HG03060 (cell line): ENCODE data around the gene LSS.
"Not testable (repeated sequence)": the region's sequence is repeated elsewhere in the genome, so short reads cannot be mapped to it uniquely, and the experiment has no call there.

Experiments
- ATAC-seq: cut with Tn5 transposase; IDR thresholded peaks from one replicate; pipeline ENCODE4 v1.9.1; 2021; ENCODE audit warnings: low read depth, moderate number of reproducible peaks; ENCODE audit not compliant: unreplicated experiment

Gene LSS

DNA sequence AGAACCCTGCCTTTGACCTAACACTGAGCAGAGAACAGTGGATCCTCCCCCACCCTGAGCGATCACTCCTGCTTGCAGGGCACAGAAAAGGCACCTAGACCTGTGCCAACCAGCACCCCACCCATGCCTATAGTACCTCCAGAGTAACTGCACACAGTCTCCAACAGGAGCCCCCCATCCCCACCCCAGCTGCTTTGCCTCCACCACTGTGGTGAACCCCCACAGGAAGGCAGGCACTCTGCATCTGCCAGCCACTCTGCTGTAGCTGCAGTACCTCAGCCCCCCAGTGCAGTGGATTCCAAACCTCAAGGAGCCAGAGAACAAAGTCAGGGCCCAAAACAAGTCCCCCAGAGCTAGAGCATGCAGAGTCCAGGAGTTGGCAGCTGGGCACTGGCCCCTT lies 55.0 kb downstream of the LSS start:
- no peak for ATAC-seq

DNA sequence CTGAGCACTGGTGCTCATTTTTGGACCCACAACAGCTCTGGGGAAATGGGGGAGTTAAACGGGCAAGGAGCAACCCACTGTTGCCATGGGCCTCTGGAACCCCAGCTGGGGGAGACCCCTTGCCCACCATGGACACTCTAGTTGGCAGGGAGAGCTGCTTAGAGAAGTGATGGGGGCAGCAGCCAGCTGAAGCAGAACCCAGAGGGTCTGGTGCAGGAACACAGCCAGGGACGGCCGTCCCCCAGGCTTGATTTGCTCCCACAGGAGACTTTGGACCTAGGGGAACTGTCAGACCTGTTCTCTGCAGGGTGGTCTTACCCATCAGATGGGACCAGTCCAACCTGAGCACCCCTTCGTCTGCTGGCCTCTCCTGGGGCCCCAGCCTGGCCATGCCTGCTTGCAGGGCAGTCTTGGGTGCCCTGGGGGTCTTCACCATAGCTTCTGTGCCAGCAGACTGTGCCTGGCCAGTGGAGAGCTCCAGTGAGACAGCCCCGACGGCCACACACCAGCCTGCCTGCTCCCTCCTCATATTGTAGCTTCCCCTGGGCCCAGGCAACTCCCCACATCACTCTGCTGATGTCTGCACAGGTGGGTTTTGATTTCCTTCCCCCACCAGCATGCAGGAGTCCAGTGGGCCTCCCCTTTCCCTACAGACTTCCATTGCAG lies 55.6 kb downstream of the LSS start:
- ATAC-seq: no peak

GRCh38 chr21:46171996-46172862 lies 56.3 kb downstream of the LSS start:
- no peak for ATAC-seq

GRCh38 chr21:46171585-46171984 lies 57.0 kb downstream of the LSS start:
- no peak for ATAC-seq

DNA sequence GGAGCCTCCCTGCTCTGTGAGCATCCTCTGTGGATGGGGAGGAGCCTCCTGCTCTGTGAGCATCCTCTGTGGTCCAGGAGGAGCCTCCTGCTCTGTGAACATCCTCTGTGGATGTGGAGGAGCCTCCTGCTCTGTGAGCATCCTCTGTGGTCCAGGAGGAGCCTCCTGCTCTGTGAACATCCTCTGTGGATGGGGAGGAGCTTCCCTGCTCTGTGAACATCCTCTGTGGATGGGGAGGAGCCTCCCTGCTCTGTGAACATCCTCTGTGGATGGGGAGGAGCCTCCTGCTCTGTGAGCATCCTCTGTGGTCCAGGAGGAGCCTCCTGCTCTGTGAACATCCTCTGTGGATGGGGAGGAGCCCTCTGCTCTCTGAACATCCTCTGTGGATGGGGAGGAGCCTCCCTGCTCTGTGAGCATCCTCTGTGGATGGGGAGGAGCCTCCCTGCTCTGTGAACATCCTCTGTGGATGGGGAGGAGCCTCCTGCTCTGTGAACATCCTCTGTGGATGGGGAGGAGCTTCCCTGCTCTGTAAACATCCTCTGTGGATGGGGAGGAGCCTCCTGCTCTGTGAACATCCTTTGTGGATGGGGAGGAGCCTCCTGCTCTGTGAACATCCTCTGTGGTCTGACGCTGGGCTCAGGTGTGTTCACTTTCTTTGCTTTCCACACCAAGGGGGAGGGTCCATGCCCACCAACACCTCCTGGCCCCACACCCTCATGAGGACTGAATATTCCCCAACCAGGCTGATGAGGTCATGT lies 58.0 kb downstream of the LSS start:
- not testable (repeated sequence) for ATAC-seq

DNA sequence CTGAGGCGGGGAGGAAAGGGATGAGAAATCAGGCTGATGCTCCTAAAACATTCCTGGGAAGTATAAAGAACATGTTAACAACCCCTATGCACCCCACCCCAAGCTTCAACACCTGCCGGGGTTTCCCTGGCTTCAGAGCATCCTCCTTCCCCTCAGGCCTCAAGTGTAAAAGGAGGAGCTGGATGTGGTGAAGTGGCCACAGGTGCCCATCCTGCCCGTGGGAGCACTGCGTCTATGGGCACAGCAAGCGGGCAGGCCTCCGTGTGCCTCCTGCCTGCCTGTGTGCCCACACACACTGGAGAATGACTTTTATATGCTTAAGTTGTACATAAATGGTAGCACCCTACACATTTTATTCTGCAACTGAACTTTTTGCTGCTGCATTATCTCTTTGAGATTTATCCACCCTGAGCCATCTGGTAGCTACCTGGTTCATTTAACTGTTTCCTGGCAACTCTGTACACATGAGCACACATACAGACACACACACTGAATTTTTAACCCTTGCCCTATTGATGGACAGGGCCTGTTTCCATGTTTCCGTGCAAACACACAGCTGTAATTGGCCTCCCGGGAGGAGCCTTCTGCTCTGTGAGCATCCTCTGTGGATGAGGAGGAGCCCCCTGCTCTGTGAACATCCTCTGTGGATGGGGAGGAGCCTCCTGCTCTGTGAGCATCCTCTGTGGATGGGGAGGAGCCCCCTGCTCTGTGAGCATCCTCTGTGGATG lies 59.8 kb downstream of the LSS start:
- ATAC-seq: no peak

DNA sequence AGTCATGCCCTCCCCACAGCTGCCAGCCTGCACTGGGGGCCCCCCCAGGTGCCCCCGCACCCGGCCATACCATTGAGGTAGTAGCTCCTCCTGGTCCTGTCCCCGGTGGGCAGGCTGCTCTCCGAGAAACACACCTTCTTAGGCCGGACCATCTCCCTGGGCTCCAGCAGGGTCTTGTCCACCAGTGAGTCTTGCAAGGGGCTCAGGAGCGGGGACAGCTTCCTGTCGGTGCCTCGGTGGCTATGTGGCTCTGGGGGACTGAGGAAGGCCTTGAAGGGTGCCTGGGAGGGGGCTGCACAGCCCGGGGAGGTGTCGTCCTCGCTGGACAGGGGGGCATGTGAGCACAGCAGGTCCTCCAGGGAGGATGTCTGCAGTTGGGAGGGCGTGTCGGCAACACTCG lies 60.3 kb downstream of the LSS start:
- ATAC-seq: no peak

- no peak for ATAC-seq
Observed at GRCh38 chr21:46165098-46165497, 63.5 kb downstream of the LSS start.

GRCh38 chr21:46163380-46163779 lies 65.2 kb downstream of the LSS start:
- no peak for ATAC-seq

DNA sequence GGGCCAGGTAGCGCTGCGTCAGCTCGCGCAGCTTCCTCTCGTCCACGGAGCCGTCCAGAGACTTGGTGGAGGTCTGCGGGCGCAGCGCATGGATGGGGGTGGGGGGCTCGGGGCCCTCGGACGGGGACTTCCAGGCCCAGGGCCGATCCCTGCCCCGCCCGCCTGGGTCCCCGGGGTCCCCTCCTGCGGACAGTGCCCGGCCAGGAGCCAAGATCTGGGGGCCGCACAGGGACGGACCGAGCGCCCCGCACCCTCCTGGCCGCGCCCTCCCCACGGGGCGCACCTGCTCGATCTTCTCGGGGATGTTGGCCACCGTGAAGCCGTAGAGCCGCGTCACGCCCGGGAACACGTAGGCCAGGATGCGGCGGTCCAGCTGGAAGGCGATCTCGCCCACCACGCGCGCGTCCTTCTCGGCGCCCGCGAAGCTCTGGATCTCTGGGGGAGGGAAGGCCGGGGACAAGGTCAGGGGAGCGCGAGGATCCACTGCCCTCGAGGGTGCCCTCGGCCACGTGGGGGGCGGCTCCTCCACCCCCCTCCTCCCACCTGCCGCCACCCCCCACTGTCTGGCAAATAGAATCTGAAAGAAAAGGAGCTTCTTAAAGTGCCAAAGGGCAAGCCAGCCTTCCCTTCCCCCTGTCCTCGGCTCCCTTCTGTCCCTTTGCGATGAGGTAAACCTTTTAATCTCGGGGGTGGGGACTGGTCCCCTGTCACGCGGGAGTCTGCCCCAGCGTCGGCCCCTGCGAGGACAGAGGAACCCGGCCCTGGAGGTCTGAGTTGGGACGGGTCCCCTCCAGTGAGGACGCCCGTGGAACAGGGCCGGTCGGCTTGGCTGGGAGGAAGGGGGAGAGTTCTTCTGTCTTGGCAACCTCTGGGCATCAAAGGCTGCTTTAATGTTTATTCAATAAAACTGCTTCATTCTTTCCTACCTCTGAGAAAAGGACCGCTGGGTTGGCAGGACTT lies 66.7 kb downstream of the LSS start:
- no peak for ATAC-seq

DNA sequence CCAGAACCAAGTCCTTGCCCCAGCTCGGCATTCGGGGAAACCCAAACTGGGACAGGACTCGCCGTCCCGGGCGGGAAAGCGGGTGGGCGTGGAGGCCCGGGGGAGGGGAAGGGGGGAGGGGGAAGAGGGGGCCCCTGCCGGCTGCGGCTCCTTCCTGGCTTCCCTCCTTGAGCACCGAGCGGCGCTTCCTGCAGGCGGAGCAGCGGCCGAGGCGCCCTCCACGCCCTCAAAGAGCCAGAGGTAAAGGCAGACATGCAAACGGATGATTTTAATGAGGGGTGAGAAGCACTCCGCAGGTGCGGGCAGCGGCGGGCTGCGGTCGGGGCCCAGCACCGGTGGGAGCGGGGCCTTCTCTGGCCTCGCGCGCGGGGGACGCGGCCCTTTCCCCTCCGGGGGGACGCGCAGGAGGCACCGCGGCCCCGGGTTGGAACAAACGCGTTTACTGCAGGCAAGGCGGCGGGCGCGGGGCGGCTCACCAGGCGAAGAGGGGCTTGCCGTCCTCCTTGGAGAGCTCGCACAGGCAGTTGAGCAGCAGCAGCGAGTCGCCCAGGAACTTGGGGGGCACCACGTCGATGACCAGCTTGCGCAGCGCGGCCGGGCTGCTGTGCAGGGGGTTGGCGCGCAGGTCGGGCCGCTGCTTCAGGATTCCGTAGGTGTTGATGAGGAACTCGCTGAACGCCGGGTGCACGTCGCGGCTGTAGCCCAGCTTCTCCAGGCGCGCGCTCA lies 67.5 kb downstream of the LSS start:
- no peak for ATAC-seq

- no peak for ATAC-seq
Observed at GRCh38 chr21:46160657-46160906, 68.0 kb downstream of the LSS start.

DNA sequence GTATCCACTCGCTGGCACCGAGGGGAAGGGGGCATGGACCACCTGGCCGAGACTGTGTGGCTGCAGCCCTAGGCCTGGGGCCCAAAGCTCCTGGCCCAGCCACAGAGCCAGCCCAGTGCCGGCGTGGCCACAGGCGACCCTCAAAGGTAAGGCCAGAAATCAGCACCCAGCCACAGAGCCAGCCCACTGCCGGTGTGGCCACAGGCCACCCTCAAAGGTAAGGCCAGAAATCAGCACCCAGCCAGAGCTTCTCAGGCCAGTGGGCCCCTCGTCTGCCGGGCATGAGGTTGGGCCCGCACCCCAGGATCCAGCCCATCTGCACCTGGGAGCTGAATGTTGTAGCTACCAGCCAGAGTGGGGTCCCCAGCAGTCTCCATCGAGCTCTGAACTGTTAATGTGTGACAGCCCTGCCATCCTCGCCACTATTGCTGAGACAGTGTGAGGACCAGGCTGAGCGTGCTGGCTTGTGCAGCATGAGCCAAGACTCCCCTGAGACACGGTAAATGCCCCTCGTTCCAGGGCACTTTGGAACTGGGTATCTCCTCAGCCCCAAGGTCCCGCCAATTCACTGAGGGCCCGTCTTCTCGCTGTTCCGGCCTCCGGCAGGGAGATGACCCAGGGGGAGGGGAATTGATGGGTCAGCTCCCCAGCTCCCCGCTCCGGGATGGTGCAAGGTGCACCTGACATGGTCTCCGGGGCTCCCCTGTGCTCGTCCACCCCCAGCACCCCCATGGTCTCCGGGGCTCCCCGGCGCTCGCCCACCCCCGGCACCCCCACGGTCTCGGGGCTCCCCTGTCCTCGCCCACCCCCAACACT lies 68.5 kb downstream of the LSS start:
- ATAC-seq: no peak

DNA sequence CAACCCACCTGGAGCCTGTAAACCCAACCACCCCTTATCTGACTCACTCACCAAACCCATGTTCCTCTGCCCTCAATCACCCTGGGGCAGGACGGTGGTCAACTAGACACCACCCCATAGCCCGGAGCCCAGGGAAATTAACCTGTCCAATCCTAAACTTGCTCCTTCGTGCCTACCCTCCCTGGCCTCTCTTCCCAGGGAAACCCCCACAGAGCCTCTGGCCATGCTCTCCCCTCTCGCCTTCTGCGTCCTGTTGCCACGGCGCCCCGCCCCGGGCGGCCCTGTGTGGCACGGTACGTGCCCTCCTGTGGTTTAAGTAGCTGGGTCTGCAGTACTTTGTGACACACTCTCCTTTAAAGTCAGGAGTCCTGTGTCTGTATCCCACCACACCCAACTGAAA lies 69.2 kb downstream of the LSS start:
- no peak for ATAC-seq

DNA sequence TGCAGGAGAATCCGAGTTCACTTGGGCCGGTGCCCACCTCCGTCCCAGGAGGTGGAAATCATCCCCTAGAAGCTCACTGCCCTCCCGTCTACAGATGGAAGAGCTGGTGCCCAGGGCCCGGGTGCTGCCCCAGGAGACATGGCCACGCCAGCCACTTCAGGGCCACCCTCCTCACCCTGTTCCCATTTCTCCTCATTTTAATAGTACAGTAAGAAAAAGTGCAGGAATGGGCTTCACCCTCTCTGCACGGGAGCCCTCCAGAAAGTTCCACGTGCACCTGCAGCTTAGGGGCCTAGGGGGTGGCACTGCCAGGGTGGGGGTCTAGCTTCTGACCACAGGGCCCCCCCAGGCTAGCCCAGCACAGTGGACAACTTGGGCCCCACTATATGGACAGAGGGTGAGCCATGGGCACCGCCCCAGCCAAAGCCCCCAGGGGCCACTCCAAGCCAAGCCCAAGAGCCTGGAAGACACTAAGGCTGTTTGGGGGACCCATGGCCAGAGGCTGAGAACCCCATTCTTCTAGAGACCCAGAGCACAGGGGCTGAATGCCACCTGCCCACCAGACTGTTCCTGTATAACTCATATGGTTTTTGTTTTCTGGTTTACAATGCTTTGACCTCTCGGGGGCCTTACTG lies 69.8 kb downstream of the LSS start:
- no peak for ATAC-seq

DNA sequence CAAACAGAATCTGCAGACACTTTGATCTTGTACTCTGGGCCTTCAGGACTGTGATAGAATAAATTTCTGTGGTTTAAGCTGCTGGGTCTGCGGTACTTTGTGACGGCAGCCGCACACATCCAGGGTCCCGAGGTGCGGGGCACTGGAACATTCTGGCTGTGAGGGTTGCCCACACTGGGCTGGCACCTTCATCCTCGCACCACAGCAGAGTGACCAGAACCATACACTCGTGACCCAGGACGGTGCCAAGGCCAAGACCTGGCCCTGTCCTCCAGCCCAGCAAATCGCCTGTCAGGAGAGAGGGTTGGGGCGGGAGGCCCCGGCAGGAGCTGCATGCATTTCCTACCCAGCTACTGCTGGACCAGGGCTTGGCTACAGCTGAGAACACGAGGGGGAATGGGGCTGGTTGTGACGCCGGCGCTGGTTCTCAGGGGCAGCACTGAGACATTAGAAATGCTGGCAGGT lies 70.6 kb downstream of the LSS start:
- ATAC-seq: no peak

DNA sequence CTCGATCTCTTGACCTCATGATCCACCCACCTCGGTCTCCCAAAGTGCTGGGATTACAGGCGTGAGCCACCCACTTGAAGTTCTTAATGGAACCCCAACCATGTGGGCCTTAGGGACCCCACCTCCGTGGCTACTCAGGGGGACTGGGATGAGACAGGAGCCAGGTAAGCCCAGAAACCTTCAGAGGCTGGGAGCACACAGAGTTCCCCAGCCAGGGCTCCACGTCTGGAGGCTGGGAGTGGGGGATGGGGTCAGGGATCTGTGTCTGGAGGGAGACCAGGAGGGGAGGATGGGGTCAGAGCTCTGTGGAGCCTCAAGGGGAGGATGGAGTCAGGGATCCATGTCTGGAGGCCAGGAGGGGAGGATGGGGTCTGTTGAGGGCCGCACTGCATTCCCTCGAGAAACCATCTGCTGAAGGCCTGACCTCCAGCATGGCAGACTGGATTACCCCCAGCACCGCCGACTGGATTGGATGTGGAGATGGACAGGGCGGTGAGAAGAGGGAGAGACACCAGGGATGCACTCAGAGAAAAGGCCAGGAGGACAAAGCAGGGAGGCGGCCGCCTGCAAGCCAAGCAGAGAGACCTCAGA lies 71.1 kb downstream of the LSS start:
- no peak for ATAC-seq
